ENCODE measurements around the gene SPN. TPM values are rescaled to one million over a fixed set of nuclear protein-coding genes. Genes with fewer than 3 reads are reported as not detected.

Gene SPN
- total RNA-seq, 4 donors from 2014 or later = 0.67 to 3.4 (median 0.86) TPM

GRCh38 chr16:29714396-29714795 is 51.3 kb downstream of the SPN start:
- no peaks in the 10 kb centered on the region for H3K36me3 ChIP-seq
- no peak overlapping the region for H3K4me3 ChIP-seq (replicated peaks in 1 of 3)
- TF ChIP-seq CTCF (IDR thresholded peaks at IDR 0.05) (no peak), POLR2A (IDR thresholded peaks at IDR 0.05) (no peak)
- no peaks in the 10 kb centered on the region for H3K9me3 ChIP-seq
- H3K27me3 ChIP-seq = no peaks in the 10 kb centered on the region
- WGBS, 2 donors = 85 to 97% methylated on average over 2 of the region's 2 CpGs
- intact Hi-C loops (cut with DNase I) = no loop called here
- no peaks in the 10 kb centered on the region for H3K4me1 ChIP-seq
- DNase-seq = no peak
- H3K27ac ChIP-seq = no peak overlapping the region

- Histone ChIP-seq H3K36me3 (no peaks in the 10 kb centered on the region), H3K4me1 (no peaks in the 10 kb centered on the region), H3K27me3 (no peaks in the 10 kb centered on the region), H3K4me3 (replicated peaks in 1 of 3) (no peak overlapping the region), H3K27ac (no peak overlapping the region), H3K9me3 (no peaks in the 10 kb centered on the region)
- intact Hi-C loops (cut with DNase I) = no loop called here
- 13 to 28% methylated on average over 1 of the region's 1 CpG for WGBS, 2 donors
- TF ChIP-seq CTCF (IDR thresholded peaks at IDR 0.05) (no peak), POLR2A (IDR thresholded peaks at IDR 0.05) (no peak)
- no peak for DNase-seq
Observed at GRCh38 chr16:29714972-29715371, 51.9 kb downstream of the SPN start.

- Histone ChIP-seq H3K4me1 (no peaks in the 10 kb centered on the region), H3K27ac (no peak overlapping the region), H3K27me3 (no peaks in the 10 kb centered on the region), H3K9me3 (no peaks in the 10 kb centered on the region), H3K36me3 (no peaks in the 10 kb centered on the region), H3K4me3 (replicated peaks in 1 of 3) (no peak overlapping the region)
- intact Hi-C loops (cut with DNase I) = no loop called here
- WGBS, 2 donors = 82% methylated on average over 7 of the region's 7 CpGs
- no peak for DNase-seq
- TF ChIP-seq CTCF (IDR thresholded peaks at IDR 0.05) (no peak), POLR2A (IDR thresholded peaks at IDR 0.05) (no peak)
Observed at GRCh38 chr16:29717113-29717512, 54.1 kb downstream of the SPN start.

- H3K4me1 ChIP-seq = no peaks in the 10 kb centered on the region
- H3K9me3 ChIP-seq = no peaks in the 10 kb centered on the region
- DNase-seq = no peak
- 30 to 38% methylated on average over 4 of the region's 4 CpGs for WGBS, 2 donors
- H3K36me3 ChIP-seq = no peaks in the 10 kb centered on the region
- no peak overlapping the region for H3K27ac ChIP-seq
- H3K4me3 ChIP-seq (replicated peaks in 1 of 3) = no peak overlapping the region
- TF ChIP-seq POLR2A (IDR thresholded peaks at IDR 0.05) (no peak), CTCF (IDR thresholded peaks at IDR 0.05) (no peak)
- intact Hi-C loops (cut with DNase I) = no loop called here
- no peaks in the 10 kb centered on the region for H3K27me3 ChIP-seq
Observed at GRCh38 chr16:29719063-29719462, 56.0 kb downstream of the SPN start.

Other genes starting within 250 kb of the SPN start
- 10 to 100 TPM in 3 of 4 donors, 1 to 10 TPM in 1; 7.8 to 19.1 (median 15.5) TPM for gene BOLA2, start 208.9 kb upstream of the SPN start, total RNA-seq
- 10 to 100 TPM; 12.4 to 34.6 (median 28.9) TPM for gene SLX1B, start 208.7 kb upstream of the SPN start, total RNA-seq
- gene SULT1A4, start 203.3 kb upstream of the SPN start, total RNA-seq = 1 to 10 TPM in 3 of 4 donors, not detected in 1; 2.0 to 3.9 (median 3.8) TPM
- gene NPIPB12, start 156.8 kb upstream of the SPN start, total RNA-seq = 10 to 100 TPM; 30.7 to 73.1 (median 56.2) TPM
- gene QPRT, start 15.9 kb downstream of the SPN start, total RNA-seq = 1 to 10 TPM; 1.7 to 5.6 (median 3.0) TPM
- under 1 TPM; 0.22 to 0.83 (median 0.37) TPM for gene C16orf54, start 82.7 kb downstream of the SPN start, total RNA-seq
- not detected for gene ZG16, start 115.0 kb downstream of the SPN start, total RNA-seq
- gene KIF22, start 127.5 kb downstream of the SPN start, total RNA-seq = 10 to 100 TPM; 38.4 to 68.6 (median 57.2) TPM
- gene MAZ, start 143.3 kb downstream of the SPN start, total RNA-seq = 100 to 1,000 TPM in 2 of 4 donors, 10 to 100 TPM in 2; 80.4 to 132 (median 107) TPM
- gene PRRT2, start 148.9 kb downstream of the SPN start, total RNA-seq = 1 to 10 TPM in 3 of 4 donors, under 1 TPM in 1; 0.89 to 4.0 (median 2.4) TPM
- 10 to 100 TPM; 38.2 to 75.0 (median 55.2) TPM for gene PAGR1, start 152.9 kb downstream of the SPN start, total RNA-seq
- 100 to 1,000 TPM in 1 of 4 donors, 10 to 100 TPM in 3; 70.1 to 127 (median 90.6) TPM for gene MVP, start 157.2 kb downstream of the SPN start, total RNA-seq
- 100 to 1,000 TPM in 2 of 4 donors, 10 to 100 TPM in 2; 79.3 to 122 (median 99.3) TPM for gene CDIPT, start 200.0 kb downstream of the SPN start, total RNA-seq
- gene SEZ6L2, start 236.3 kb downstream of the SPN start, total RNA-seq = 1 to 10 TPM in 2 of 4 donors, under 1 TPM in 2; 0.33 to 1.5 (median 0.79) TPM
- not detected for gene ASPHD1, start 237.2 kb downstream of the SPN start, total RNA-seq